K562 (cell line): ENCODE results near the gene ZNF622. TPM values are rescaled to one million over a fixed set of nuclear protein-coding genes. Genes with fewer than 3 reads are reported as not detected.
A peak's percentile ranks its signal among the peaks of the same experiment; 100 is the strongest.

Experiments used
- BACH1 ChIP-seq: fragments of 200-800 bp; sonication (Bioruptor generic); IDR thresholded peaks from 2 replicates; pipeline ENCODE4 v1.6.1; 2016; ENCODE audit warnings: missing genetic modification characterization, missing compliant biosample characterization
- BRCA1 ChIP-seq, 2 experiments: fragments of 450-650 bp in 1 of 2; sonication (generic) in 1 of 2; formaldehyde crosslinking in 1 of 2; IDR thresholded peaks; 2 replicates each; pipeline versions ENCODE4 v1.5.0 to v1.6.1; 2017 to 2020; ENCODE audit warnings: mild to moderate bottlenecking in 1 of 2, missing genetic modification reagents in 1 of 2
- EP400 ChIP-seq: fragments of 450-650 bp; IDR thresholded peaks from 2 replicates; pipeline ENCODE4 v1.6.1; 2017; ENCODE audit warnings: antibody characterized with exemption, mild to moderate bottlenecking, moderate library complexity
- FOXK1 ChIP-seq: sonication (generic); formaldehyde crosslinking; IDR thresholded peaks from 2 replicates; pipeline ENCODE4 v1.8.0; 2022; ENCODE audit warnings: missing genetic modification reagents, mild to moderate bottlenecking, borderline replicate concordance
- MCM7 ChIP-seq, 2 experiments: fragments of 450-650 bp; IDR thresholded peaks; 2 replicates each; pipeline ENCODE4 v1.6.1; 2016 to 2018
- NCOA4 ChIP-seq: fragments of 450-650 bp; IDR thresholded peaks from 2 replicates; pipeline ENCODE4 v1.6.1; 2018; ENCODE audit warnings: mild to moderate bottlenecking; ENCODE audit not compliant: partially characterized antibody
- PPARD ChIP-seq: fragments of 250-450 bp; sonication (Bioruptor Pico); IDR thresholded peaks from 2 replicates; pipeline ENCODE4 v1.8.0; 2022; ENCODE audit warnings: inconsistent platforms, mild to moderate bottlenecking, moderate library complexity
- RB1 ChIP-seq: fragments of 450-650 bp; IDR thresholded peaks from 2 replicates; pipeline ENCODE4 v1.6.1; 2017; ENCODE audit warnings: low read depth, mild to moderate bottlenecking
- RBM34 ChIP-seq: fragments of 200-400 bp; formaldehyde crosslinking; IDR thresholded peaks from 2 replicates; pipeline ENCODE4 v1.6.1; 2018; ENCODE audit warnings: low read length, borderline replicate concordance; ENCODE audit not compliant: insufficient read depth
- SIX5 ChIP-seq, 2 experiments: IDR thresholded peaks; 2 replicates each; pipeline ENCODE4 v1.6.1; 2011; ENCODE audit warnings: low read length in 2 of 2, borderline replicate concordance in 1 of 2, low read depth in 1 of 2, mild to moderate bottlenecking in 1 of 2, moderate library complexity in 1 of 2; ENCODE audit not compliant: insufficient read depth in 1 of 2
- SMARCA4 ChIP-seq: fragments of 450-650 bp; IDR thresholded peaks from 2 replicates; pipeline ENCODE4 v1.6.1; 2016
- SREBF1 ChIP-seq: fragments of 150-350 bp; IDR thresholded peaks from 2 replicates; pipeline ENCODE4 v1.6.1; 2014; ENCODE audit warnings: antibody characterized with exemption, low read depth, low read length, borderline replicate concordance
- ZNF175 ChIP-seq: fragments of 200-800 bp; sonication (Bioruptor generic); IDR thresholded peaks from 2 replicates; pipeline ENCODE4 v1.6.1; 2016; ENCODE audit warnings: low read depth, mild to moderate bottlenecking, missing genetic modification characterization, missing compliant biosample characterization
- polyA plus RNA-seq, 8 experiments: library from polyadenylated mRNA; depleted of rRNA in 4 of 8; stranded (reverse) in 5 of 8; unstranded in 3 of 8; fragments of >200 nt; fragmentation: Nextera tagmentation in 2 of 8; fragmentation: Illumina TruSeq in 1 of 8; extraction: Ambion mirVana in 2 of 8; extraction: Trizol in 1 of 8; gene quantifications; 2 replicates each; pipeline versions ENCODE4 v1.2.1 to v1.2.3, GENCODE V29; 2011 to 2014; ENCODE audit warnings: inconsistent platforms in 1 of 8, missing spikeins in 1 of 8
- total RNA-seq, 7 experiments: library from RNA; depleted of rRNA in 6 of 7; stranded (reverse); fragments of >200 nt in 6 of 7; fragmentation: Illumina TruSeq in 2 of 7; extraction: Trizol in 2 of 7; gene quantifications; 2 replicates each; pipeline versions ENCODE4 v1.2.1 to v1.2.3, GENCODE V29; 2011 to 2021; ENCODE audit warnings: low replicate concordance in 1 of 7
- TF ChIP-seq, protein P1 (sequence below): fragments of 450-650 bp; IDR thresholded peaks from one replicate; pipeline ENCODE4 v1.6.1; 2018; ENCODE audit warnings: mild to moderate bottlenecking, moderate library complexity; ENCODE audit not compliant: partially characterized antibody
- TF ChIP-seq, protein P2 (sequence below), 3 experiments: fragments of 200-800 bp in 1 of 3; fragments of 250-450 bp in 1 of 3; fragments of 450-650 bp in 1 of 3; sonication (Bioruptor Pico) in 1 of 3; sonication (Bioruptor generic) in 1 of 3; formaldehyde crosslinking in 1 of 3; IDR thresholded peaks; 2 replicates each; pipeline versions ENCODE4 v1.6.1 to v1.8.0; 2016 to 2022; ENCODE audit warnings: mild to moderate bottlenecking in 2 of 3, missing genetic modification characterization in 2 of 3, missing compliant biosample characterization in 1 of 3, moderate library complexity in 1 of 3
- TF ChIP-seq, protein P3 (sequence below): fragments of 250-450 bp; sonication (Bioruptor Pico); IDR thresholded peaks from 2 replicates; pipeline ENCODE4 v1.8.0; 2022; ENCODE audit warnings: moderate library complexity, mild to moderate bottlenecking, inconsistent platforms
- TF ChIP-seq, protein P4 (sequence below), 2 experiments: fragments of 200-800 bp in 1 of 2; sonication (Bioruptor generic) in 1 of 2; sonication (generic) in 1 of 2; formaldehyde crosslinking in 1 of 2; IDR thresholded peaks in 1 of 2; conservative IDR thresholded peaks in 1 of 2; 2 replicates each; pipeline versions ENCODE4 v1.5.0 to v1.6.1; 2016 to 2020; ENCODE audit warnings: missing compliant biosample characterization in 1 of 2, missing genetic modification characterization in 1 of 2, missing genetic modification reagents in 1 of 2

Gene ZNF622
- total and polyA plus RNA-seq, 9 of the 15 experiments (the other 6 are each of a cell fraction or from before 2014, with no cell fraction given), result 9.6 to 51.5 (median 32.3) TPM

DNA sequence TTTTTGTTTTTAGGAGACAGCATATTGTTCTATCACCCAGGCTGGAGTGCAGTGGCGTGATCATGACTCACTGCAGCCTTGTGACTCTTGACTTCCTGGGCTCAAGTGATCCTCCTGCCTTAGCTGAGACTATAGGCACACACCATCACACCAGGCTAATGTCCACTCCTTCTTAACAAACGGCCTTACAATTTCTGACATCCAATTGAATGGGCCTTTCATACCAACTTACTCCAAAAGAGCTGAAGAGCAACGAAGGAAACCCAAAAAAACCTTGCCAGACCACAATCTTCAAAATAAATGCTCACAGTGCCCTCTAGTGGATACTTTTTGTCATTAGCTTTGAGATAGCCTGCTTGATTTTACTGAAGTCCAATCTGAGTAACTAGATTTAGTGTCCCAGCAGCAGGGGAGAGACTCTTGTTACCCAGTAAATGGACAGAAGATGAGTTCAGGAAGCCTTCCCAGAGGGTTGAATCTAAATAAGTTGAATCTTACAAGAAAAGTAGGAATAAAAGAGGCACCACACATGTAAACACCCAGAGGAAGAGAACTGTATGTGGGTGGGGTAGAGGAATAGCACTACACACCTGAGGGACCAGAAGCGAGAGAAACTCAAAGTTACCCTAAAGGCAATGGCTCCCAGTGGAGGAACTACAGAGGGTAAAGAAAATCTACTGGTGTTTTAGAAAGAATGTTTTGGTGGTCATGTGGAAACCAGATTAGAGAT lies 9.3 kb downstream of the ZNF622 start (continued):
- no peak for TF ChIP-seq FOXK1
- no peak for TF ChIP-seq BACH1
- no peak for TF ChIP-seq SREBF1
- TF ChIP-seq ZNF175 (CRISPR knock-in tag), result peak; percentile 82; the same call in 1 of the 2 replicates
- TF ChIP-seq SIX5 (IDR thresholded peaks at IDR 0.05; ENCODE audit: borderline replicate concordance in 1 of 2, insufficient read depth in 1 of 2, low read depth in 1 of 2, low read length in 2 of 2), result no peak
- TF ChIP-seq NCOA4, result no peak
- TF ChIP-seq, protein P1, sequence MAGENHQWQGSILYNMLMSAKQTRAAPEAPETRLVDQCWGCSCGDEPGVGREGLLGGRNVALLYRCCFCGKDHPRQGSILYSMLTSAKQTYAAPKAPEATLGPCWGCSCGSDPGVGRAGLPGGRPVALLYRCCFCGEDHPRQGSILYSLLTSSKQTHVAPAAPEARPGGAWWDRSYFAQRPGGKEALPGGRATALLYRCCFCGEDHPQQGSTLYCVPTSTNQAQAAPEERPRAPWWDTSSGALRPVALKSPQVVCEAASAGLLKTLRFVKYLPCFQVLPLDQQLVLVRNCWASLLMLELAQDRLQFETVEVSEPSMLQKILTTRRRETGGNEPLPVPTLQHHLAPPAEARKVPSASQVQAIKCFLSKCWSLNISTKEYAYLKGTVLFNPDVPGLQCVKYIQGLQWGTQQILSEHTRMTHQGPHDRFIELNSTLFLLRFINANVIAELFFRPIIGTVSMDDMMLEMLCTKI, result no peak
- no peak for TF ChIP-seq MCM7 (IDR thresholded peaks at IDR 0.05)
- TF ChIP-seq RBM34, result no peak
- TF ChIP-seq, protein P2, sequence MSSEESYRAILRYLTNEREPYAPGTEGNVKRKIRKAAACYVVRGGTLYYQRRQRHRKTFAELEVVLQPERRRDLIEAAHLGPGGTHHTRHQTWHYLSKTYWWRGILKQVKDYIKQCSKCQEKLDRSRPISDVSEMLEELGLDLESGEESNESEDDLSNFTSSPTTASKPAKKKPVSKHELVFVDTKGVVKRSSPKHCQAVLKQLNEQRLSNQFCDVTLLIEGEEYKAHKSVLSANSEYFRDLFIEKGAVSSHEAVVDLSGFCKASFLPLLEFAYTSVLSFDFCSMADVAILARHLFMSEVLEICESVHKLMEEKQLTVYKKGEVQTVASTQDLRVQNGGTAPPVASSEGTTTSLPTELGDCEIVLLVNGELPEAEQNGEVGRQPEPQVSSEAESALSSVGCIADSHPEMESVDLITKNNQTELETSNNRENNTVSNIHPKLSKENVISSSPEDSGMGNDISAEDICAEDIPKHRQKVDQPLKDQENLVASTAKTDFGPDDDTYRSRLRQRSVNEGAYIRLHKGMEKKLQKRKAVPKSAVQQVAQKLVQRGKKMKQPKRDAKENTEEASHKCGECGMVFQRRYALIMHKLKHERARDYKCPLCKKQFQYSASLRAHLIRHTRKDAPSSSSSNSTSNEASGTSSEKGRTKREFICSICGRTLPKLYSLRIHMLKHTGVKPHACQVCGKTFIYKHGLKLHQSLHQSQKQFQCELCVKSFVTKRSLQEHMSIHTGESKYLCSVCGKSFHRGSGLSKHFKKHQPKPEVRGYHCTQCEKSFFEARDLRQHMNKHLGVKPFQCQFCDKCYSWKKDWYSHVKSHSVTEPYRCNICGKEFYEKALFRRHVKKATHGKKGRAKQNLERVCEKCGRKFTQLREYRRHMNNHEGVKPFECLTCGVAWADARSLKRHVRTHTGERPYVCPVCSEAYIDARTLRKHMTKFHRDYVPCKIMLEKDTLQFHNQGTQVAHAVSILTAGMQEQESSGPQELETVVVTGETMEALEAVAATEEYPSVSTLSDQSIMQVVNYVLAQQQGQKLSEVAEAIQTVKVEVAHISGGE (CRISPR knock-in tag; IDR thresholded peaks at IDR 0.05), result no peak
- TF ChIP-seq EP400, result peak; percentile 37; the same call in 1 of the 2 replicates
- TF ChIP-seq RB1, result no peak
- TF ChIP-seq, protein P3, sequence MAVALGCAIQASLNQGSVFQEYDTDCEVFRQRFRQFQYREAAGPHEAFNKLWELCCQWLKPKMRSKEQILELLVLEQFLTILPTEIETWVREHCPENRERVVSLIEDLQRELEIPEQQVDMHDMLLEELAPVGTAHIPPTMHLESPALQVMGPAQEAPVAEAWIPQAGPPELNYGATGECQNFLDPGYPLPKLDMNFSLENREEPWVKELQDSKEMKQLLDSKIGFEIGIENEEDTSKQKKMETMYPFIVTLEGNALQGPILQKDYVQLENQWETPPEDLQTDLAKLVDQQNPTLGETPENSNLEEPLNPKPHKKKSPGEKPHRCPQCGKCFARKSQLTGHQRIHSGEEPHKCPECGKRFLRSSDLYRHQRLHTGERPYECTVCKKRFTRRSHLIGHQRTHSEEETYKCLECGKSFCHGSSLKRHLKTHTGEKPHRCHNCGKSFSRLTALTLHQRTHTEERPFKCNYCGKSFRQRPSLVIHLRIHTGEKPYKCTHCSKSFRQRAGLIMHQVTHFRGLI, result no peak
- 0 out of 2 replicates have a peak, but pooled peaks have one; percentile 38 for TF ChIP-seq SMARCA4
- TF ChIP-seq PPARD (CRISPR knock-in tag), result no peak
- TF ChIP-seq, protein P4, sequence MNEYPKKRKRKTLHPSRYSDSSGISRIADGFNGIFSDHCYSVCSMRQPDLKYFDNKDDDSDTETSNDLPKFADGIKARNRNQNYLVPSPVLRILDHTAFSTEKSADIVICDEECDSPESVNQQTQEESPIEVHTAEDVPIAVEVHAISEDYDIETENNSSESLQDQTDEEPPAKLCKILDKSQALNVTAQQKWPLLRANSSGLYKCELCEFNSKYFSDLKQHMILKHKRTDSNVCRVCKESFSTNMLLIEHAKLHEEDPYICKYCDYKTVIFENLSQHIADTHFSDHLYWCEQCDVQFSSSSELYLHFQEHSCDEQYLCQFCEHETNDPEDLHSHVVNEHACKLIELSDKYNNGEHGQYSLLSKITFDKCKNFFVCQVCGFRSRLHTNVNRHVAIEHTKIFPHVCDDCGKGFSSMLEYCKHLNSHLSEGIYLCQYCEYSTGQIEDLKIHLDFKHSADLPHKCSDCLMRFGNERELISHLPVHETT (CRISPR knock-in tag; conservative IDR thresholded peaks at IDR 0.05 in 1 of 2, IDR thresholded peaks at IDR 0.05 in 1 of 2), result no peak
- no peak for TF ChIP-seq BRCA1 (IDR thresholded peaks at IDR 0.05)
- no peak for TF ChIP-seq BRCA1 (CRISPR knock-in tag; IDR thresholded peaks at IDR 0.05)
